Posterior cingulate gyrus (tissue), 11 donors: ENCODE measurements around the gene CPED1.

Experiments used
- DNase-seq, 10 donors: peaks; one replicate each; pipeline versions ENCODE4 v3.0.0 to v3.0.0-alpha.2; 2020 to 2021; ENCODE audit warnings: mixed read lengths in 3 of 10
- intact Hi-C: fragments of 100-400 bp; cut with DNase I; formaldehyde crosslinking; loops from one replicate; pipeline ENCODE4 v1.15.1; 2023

CPED1 gene

GRCh38 chr7:121081327-121081936, 92.9 kb downstream of the CPED1 start:
- intact Hi-C loops, result loop anchor here (1.0 to 5.0 kb wide), 2 partner anchors 94 to 274 kb away; no protein-coding TSS in a partner anchor
- DNase-seq, result no peak

DNA sequence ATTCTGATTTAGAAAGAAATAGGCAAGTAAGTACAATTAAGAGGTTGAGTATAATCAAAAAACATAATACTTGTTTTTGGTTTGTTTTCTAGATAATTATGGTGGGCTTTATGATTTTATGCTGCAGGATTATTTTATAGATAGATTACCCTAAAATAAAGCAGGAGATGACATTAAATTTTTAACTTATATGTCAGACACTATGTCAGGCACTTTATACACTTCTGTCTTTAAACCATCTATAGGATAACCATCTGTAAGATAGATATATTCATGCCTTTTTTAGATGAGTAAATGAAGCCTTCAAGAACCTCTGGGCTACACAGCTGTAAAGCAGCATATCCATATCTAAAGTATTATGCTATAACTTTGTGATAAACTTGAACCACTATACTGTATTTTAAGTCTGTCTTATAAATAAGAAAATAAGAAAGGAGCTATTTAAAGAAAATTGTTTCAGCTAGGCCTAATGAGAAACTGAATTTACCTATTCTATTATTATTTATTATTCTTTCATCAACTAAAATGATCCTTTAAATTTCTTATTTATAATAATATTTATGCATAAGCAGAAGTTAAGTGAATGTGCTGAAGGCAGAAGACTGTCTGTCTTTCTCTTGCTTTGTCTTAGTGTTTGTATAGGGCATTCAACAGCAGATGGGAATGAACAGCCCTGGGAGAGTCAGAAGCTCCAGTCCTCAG, 94.0 kb downstream of the CPED1 start:
- no peak for DNase-seq
- intact Hi-C loops, result loop anchor here (5.0 kb wide), 1 partner anchor 275 kb away; no protein-coding TSS in a partner anchor

DNA sequence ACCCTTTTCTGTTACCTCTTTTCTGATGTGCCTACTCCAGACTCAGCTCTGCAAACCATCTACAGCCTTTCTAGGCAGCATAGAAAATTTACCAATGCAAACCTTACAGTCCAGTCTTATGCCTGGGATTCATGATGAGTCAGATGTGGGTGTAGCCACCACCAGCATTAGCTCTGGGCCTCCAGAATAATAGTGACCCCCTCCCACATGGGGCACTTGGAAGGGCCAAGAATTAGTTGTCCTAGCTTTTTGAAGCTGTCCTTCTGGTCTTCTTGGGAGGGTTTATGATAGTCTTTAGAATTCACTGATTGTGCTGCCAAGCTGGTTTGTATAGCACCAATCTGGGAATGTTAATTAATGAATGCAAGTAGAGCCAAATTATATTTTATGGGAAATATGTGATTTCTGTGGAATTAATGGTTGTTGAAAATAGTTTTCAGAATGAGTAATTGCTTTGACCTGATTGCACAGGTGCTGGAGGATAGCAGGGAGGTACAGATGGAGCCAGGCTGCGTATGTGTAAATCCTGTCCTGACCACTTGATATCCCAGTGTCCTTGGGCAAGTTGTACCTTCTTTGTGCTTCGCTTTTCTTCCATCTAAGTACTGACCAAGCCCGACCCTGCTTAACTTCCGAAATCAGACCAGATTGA, 94.8 kb downstream of the CPED1 start:
- intact Hi-C loops, result loop anchor here (5.0 kb wide), 1 partner anchor 276 kb away; no protein-coding TSS in a partner anchor
- DNase-seq, result no peak

GRCh38 chr7:121083790-121084251, 95.3 kb downstream of the CPED1 start:
- intact Hi-C loops, result loop anchor here (5.0 kb wide), 1 partner anchor 277 kb away; no protein-coding TSS in a partner anchor
- DNase-seq, result no peak

DNA sequence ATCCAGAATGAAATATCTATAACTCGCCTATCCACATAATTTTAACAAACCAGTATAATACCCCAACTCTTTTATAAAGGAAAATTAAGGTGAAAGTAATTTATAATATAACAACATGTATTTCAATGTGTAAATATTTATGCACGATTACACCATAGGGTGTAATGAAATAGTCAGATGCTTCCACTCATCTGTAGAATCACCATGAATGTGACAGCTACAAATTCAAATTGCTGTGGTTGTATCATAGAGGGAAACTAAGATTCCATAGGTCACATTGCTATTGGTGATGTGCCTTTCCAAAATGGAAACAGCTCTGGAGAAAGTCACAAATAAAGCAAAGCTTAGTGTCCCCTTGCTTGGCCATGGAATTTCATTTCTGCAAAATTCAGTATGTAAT, 95.7 kb downstream of the CPED1 start:
- no peak for DNase-seq
- intact Hi-C loops, result loop anchor here (5.0 kb wide), 1 partner anchor 277 kb away; no protein-coding TSS in a partner anchor

DNA sequence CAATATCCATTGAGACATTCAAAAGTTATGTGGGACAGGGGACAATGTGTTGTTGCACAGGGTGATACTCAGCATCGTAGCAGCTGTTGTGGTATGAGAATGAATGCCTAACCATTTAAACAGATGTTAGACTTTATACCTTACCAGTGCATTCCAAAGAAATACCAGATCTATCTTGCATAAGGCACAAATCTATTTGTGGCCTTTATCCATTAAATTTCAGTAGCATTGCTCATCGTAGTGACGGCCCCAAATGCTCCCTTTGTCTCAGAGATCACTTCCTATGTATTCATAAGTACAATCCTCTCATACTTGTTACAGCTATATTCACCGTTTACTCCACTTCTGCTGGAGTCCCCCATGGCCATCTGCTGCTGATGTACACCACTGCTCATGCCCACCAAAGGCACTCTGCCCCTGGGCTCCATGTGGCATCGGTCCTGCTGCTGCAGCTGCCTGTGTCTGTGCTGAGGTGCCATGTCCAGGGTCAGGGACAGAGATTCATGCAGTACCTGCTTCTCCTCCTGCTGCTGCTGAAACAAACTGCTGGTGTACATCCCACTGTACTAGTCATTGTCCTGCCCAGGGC, 96.3 kb downstream of the CPED1 start:
- intact Hi-C loops, result loop anchor here (5.0 kb wide), 1 partner anchor 278 kb away; no protein-coding TSS in a partner anchor
- DNase-seq, result peak in 1 of 10 donors; percentile 69

DNA sequence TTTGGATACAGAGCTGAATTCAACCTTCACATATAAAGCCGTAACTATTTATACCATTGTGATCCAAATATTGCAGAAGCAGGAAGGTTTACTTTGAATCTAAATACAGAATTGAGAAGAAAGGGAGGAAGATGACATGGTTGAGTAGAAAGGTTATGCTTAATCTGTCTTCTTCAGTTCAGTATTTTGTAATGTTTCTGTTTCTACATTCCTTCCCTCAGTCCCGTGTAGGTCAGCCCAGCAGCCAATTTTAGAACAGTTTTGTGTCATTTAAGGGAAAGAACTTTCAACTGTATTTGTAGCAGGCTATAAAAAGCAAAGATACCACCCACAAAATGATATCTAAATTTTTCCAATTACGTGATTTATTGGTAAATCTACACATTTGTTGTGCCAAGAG, 97.4 kb downstream of the CPED1 start:
- intact Hi-C loops, result no loop called here
- DNase-seq, result no peak

DNA sequence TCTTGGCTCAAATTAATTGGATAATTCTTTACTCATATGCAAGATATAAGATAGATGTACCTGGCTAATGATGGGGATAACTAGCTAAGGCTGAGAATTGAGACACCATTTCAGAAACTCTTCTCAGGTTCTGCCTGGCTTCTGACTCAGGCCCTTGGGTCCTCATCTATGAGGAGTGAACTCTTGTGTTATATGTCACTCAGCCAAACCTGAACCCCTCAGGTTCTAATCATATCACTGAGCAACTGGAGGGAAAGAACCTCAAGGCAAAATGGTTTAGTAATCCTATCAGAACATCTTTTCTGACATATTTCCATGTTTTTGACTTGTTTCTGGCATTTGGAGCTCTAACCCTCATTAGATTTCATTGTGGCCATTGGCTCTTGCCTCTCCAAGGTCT, 100.4 kb downstream of the CPED1 start:
- intact Hi-C loops, result no loop called here
- DNase-seq, result no peak

DNA sequence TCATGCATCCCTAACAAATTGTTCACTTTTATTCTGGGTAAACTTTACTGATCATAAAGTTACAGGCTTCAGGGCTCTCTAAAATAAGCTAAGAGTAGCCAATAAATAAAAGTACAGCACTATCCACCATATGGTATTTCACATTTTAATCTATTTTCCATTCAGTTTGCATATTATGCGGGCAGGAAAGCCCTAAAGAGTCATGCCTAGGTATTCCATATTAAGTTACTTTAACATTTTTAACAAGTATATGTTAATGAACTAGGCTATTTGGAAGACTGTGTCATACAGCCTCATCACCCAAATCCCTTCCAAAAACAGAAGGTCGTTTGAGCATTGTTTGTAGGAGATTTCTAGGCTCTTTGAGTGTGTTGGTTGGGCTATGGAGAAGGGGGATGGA, 106.3 kb downstream of the CPED1 start:
- DNase-seq, result no peak
- intact Hi-C loops, result no loop called here

GRCh38 chr7:121097577-121097976, 109.1 kb downstream of the CPED1 start:
- intact Hi-C loops, result no loop called here
- no peak for DNase-seq

DNA sequence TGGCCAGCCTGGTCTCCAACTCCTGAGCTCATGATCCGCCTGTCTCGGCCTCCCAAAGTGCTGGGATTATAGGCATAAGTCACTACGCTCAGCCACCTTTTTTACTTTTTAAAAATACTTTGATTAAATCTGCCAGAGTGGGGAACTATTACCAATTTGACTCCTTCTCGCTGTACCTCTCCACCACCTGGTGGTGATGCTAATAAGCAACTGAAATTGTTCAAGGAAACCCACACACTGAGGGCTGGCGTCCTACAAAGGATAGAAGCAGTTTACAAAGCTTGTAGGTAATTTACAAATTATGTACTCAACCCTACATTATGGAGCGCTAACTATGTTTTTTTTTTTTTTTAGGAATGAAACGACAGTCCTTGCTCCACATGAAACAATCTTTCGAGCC, 111.1 kb downstream of the CPED1 start:
- intact Hi-C loops, result no loop called here
- no peak for DNase-seq

DNA sequence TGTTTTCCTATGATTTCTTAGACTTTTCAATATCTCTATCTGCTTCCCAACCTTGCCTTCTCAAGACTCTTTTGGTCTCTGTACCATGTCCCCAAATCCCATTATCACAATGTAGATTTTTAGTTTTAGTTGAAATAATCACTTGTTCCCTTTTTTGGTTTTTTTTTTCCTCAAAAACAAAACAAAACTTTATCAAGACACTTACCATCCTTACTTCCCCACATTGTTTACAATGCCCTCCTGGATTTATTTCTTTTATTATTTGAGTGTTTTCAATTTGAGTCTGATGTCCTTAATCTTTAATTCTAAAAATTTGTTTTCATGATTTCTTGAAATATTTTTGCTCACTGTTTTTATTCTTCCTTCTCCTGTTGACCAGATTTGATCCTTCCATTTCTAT, 112.6 kb downstream of the CPED1 start:
- no peak for DNase-seq
- intact Hi-C loops, result loop anchor here (10.0 kb wide), 1 partner anchor 296 kb away; no protein-coding TSS in a partner anchor

GRCh38 chr7:121101621-121102020, 113.1 kb downstream of the CPED1 start:
- intact Hi-C loops, result loop anchor here (10.0 kb wide), 1 partner anchor 297 kb away; no protein-coding TSS in a partner anchor
- DNase-seq, result no peak

GRCh38 chr7:121102619-121103018, 114.1 kb downstream of the CPED1 start:
- intact Hi-C loops, result loop anchor here (10.0 kb wide), 1 partner anchor 298 kb away; no protein-coding TSS in a partner anchor
- DNase-seq, result no peak

DNA sequence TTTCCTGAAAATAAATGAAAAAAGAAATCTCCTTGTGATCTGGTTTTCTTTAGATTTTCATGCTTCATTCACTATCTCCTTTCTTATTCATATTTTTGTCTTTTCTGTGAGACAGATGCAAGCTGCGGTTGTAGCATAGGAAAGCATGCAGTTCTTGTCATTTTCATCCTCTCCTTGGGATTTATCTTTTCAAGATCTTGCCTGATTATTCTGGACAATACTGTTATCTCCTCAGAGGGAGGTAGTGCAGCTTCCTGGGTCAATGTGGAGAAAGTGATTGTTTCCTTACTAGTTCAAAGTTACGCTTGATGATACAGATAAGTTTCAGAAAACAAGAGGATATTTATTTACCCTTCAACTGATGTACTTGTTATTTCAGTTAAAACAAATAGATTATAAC, 114.6 kb downstream of the CPED1 start:
- intact Hi-C loops, result loop anchor here (10.0 kb wide), 1 partner anchor 298 kb away; no protein-coding TSS in a partner anchor
- DNase-seq, result no peak

GRCh38 chr7:121103579-121103978, 115.1 kb downstream of the CPED1 start:
- intact Hi-C loops, result loop anchor here (10.0 kb wide), 1 partner anchor 299 kb away; no protein-coding TSS in a partner anchor
- DNase-seq, result no peak

- DNase-seq, result no peak
- intact Hi-C loops, result loop anchor here (10.0 kb wide), 1 partner anchor 300 kb away; no protein-coding TSS in a partner anchor
Observed at GRCh38 chr7:121105262-121105661, 116.8 kb downstream of the CPED1 start.

- no peak for DNase-seq
Observed at GRCh38 chr7:121107923-121108498, 119.5 kb downstream of the CPED1 start.

GRCh38 chr7:121109145-121109544, 120.6 kb downstream of the CPED1 start:
- intact Hi-C loops, result loop anchor here (2.0 to 10.0 kb wide), 2 partner anchors 122 to 304 kb away; no protein-coding TSS in a partner anchor
- no peak for DNase-seq

More at GRCh38 chr7:121107923-121108498, 119.5 kb downstream of the CPED1 start:
- intact Hi-C loops, result loop anchor here (2.0 to 10.0 kb wide), 2 partner anchors 121 to 303 kb away; no protein-coding TSS in a partner anchor

GRCh38 chr7:121113288-121113687, 124.8 kb downstream of the CPED1 start:
- DNase-seq, result no peak
- intact Hi-C loops, result no loop called here
